NB4 (cell line): Measurements from ENCODE around the gene ZFP62.
"Not testable (repeated sequence)": the region's sequence is repeated elsewhere in the genome, so short reads cannot be mapped to it uniquely, and the experiment has no call there.

ENCODE experiments used
- DNase-seq: peaks from one replicate; pipeline ENCODE4 v3.0.0; 2010; ENCODE audit warnings: low read depth
- H3K4me3 ChIP-seq: one replicate; pipeline ENCODE4 v1.5.1; 2011; ENCODE audit warnings: mild to moderate bottlenecking, low read depth, low read length, moderate library complexity
- CTCF ChIP-seq: IDR thresholded peaks from one replicate; pipeline ENCODE4 v1.5.1; 2012; ENCODE audit warnings: low read depth, low read length
- MAX ChIP-seq: IDR thresholded peaks from 2 replicates; pipeline ENCODE4 v1.6.1; 2011; ENCODE audit warnings: low read depth, low read length
- MYC ChIP-seq: IDR thresholded peaks from 2 replicates; pipeline ENCODE4 v1.6.1; 2011; ENCODE audit warnings: low read depth, low read length
- POLR2A ChIP-seq: IDR thresholded peaks from 2 replicates; pipeline ENCODE4 v1.6.1; 2011; ENCODE audit warnings: mild to moderate bottlenecking; ENCODE audit not compliant: insufficient read length; ENCODE audit errors: extremely low read depth

The ZFP62 gene

GRCh38 chr5:180830253-180831138 lies 30.6 kb downstream of the ZFP62 start:
- TF ChIP-seq POLR2A, result no peak

GRCh38 chr5:180829726-180830125 lies 31.4 kb downstream of the ZFP62 start:
- no peak for TF ChIP-seq CTCF
- no peak for TF ChIP-seq MAX
- no peak for TF ChIP-seq MYC
- TF ChIP-seq POLR2A, result no peak
- no peak overlapping the region for H3K4me3 ChIP-seq
- no peak for DNase-seq

More at GRCh38 chr5:180830253-180831138, 30.6 kb downstream of the ZFP62 start:
- peak overlapping the region; percentile 77 for H3K4me3 ChIP-seq
- DNase-seq, result peak; percentile 62

GRCh38 chr5:180828756-180829531 lies 32.1 kb downstream of the ZFP62 start:
- not testable (repeated sequence) for DNase-seq, H3K4me3 ChIP-seq

GRCh38 chr5:180827374-180827773 lies 33.7 kb downstream of the ZFP62 start:
- not testable (repeated sequence) for DNase-seq

GRCh38 chr5:180825768-180826525 lies 35.1 kb downstream of the ZFP62 start:
- TF ChIP-seq CTCF, result no peak
- no peak for TF ChIP-seq POLR2A
- TF ChIP-seq MAX, result no peak
- no peak for TF ChIP-seq MYC
- no peak overlapping the region for H3K4me3 ChIP-seq
- DNase-seq, result no peak

More at GRCh38 chr5:180827374-180827773, 33.7 kb downstream of the ZFP62 start:
- not testable (repeated sequence) for H3K4me3 ChIP-seq

- TF ChIP-seq MAX (no peak), MYC (no peak), CTCF (no peak), POLR2A (no peak)
- no peak for DNase-seq
- no peak overlapping the region for H3K4me3 ChIP-seq
These were observed 36.2 kb downstream of the ZFP62 start for GRCh38 chr5:180824630-180825476.
